GM19351 (cell line): ENCODE results near the gene COL4A2.

Experiments
- ATAC-seq: cut with Tn5 transposase; IDR thresholded peaks from one replicate; pipeline ENCODE4 v1.9.1; 2021; ENCODE audit warnings: mild to moderate bottlenecking, moderate library complexity; ENCODE audit not compliant: unreplicated experiment

COL4A2 gene

GRCh38 chr13:110336681-110337080, 29.6 kb downstream of the COL4A2 start:
- no peak for ATAC-seq

- ATAC-seq = no peak
Measured at GRCh38 chr13:110337247-110337646, 30.2 kb downstream of the COL4A2 start.

- ATAC-seq = no peak
Measured at GRCh38 chr13:110338441-110339101, 31.5 kb downstream of the COL4A2 start.

- ATAC-seq = no peak
Measured at GRCh38 chr13:110339263-110339662, 32.2 kb downstream of the COL4A2 start.

- ATAC-seq = no peak
Measured at GRCh38 chr13:110339975-110340550, 33.0 kb downstream of the COL4A2 start.

GRCh38 chr13:110340812-110341444, 33.8 kb downstream of the COL4A2 start:
- peak; percentile 49 for ATAC-seq

- peak; percentile 81 for ATAC-seq
Measured at GRCh38 chr13:110341445-110342244, 34.6 kb downstream of the COL4A2 start.

- ATAC-seq = no peak
Measured at GRCh38 chr13:110342474-110342873, 35.4 kb downstream of the COL4A2 start.

GRCh38 chr13:110343241-110343865, 36.3 kb downstream of the COL4A2 start:
- ATAC-seq = no peak

GRCh38 chr13:110344320-110344719, 37.2 kb downstream of the COL4A2 start:
- ATAC-seq = no peak

- ATAC-seq = no peak
Measured at GRCh38 chr13:110345266-110345665, 38.2 kb downstream of the COL4A2 start.

- ATAC-seq = no peak
Measured at GRCh38 chr13:110345701-110346100, 38.6 kb downstream of the COL4A2 start.

GRCh38 chr13:110346661-110347067, 39.6 kb downstream of the COL4A2 start:
- no peak for ATAC-seq

- ATAC-seq = no peak
Measured at GRCh38 chr13:110347088-110347487, 40.0 kb downstream of the COL4A2 start.

GRCh38 chr13:110347535-110348308, 40.6 kb downstream of the COL4A2 start:
- ATAC-seq = no peak

GRCh38 chr13:110348309-110349105, 41.4 kb downstream of the COL4A2 start:
- ATAC-seq = no peak

GRCh38 chr13:110349239-110349638, 42.2 kb downstream of the COL4A2 start:
- no peak for ATAC-seq

GRCh38 chr13:110350049-110350448, 43.0 kb downstream of the COL4A2 start:
- ATAC-seq = no peak

GRCh38 chr13:110350509-110350908, 43.4 kb downstream of the COL4A2 start:
- no peak for ATAC-seq
